KBM-7 (cell line): ENCODE data around the gene GPR3.

Experiments
- DNase-seq: peaks from one replicate; pipeline ENCODE4 v3.0.0-alpha.2; 2015
- in situ Hi-C: fragments of 300-500 bp; cut with MboI; formaldehyde crosslinking; loops from 2 replicates; pipeline ENCODE4 v1.14.3; 2020; ENCODE audit warnings: low sequenced_read_pairs, low pct_unique_long_range_greater_than_20kb, mixed read lengths

Gene GPR3

DNA sequence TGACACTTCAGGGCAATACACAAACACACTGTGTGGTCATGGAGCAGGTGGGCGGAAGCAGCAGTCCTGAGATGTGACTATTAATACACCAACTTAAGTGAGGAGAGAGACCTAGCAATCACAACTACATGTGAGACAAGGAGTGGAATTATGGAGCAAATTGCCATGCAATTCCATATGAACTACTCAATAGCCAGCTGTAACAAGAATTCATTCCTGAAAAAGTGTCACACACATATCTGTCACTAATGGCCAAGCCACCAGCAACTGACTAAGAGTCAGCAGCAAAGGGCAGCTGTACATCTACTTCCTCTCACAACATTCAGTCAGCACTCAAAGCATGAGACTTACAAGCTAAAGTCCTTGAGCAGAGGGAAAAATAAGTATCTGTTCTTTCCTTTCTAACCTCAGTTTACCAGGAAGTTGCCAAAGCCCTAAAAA is 46.2 kb downstream of the GPR3 start:
- DNase-seq: no peak
- in situ Hi-C loops: no loop called here

DNA sequence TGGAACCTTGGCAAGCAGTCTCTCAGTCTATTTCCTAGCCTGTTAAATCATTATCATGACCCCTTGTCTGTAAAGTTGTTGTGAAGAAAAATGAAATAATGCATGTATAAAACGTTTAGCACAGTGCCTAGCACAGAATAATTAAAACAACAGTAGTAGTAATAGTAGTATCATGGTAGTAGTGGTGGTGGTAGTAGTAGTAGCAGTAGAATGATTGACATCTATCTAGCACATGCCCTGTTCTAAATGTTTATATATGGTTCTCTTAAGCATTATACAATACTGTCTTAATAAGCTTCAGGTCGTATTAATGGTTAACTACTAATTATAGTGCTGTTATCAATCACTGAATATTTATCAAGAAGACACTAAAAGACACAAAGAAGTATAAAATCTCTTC is 46.7 kb downstream of the GPR3 start:
- no peak for DNase-seq
- in situ Hi-C loops: no loop called here

DNA sequence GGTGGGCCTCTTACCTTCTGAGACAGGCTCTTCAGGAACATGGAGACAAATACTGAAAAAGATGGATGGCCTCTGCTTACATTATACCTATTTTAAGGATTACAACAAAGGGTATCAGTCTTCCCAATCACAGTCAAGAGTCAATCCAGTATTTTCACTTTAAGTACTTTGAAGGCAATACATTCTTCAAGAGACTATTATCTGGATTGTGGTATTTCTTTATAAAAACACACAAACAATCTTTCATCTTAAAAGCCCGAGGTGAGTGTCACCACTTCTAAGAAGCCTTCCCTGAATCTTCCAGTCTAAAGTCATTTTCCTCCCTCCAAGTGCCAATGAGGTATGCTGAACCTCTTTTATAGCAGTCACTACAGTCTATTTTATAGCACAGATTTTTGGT is 52.2 kb downstream of the GPR3 start:
- no peak for DNase-seq
- in situ Hi-C loops: no loop called here
